Left ventricle myocardium inferior (tissue), 1 donor: ENCODE data around the gene CFAP61. TPM values are rescaled to one million over a fixed set of nuclear protein-coding genes. Genes with fewer than 3 reads are reported as not detected.
A peak's percentile ranks its signal among the peaks of the same experiment; 100 is the strongest.

Experiments used
- DNase-seq: peaks from one replicate; pipeline ENCODE4 v3.0.0-alpha.2; 2020
- H3K27ac ChIP-seq: fragments of 200-600 bp; replicated peaks from 2 replicates; pipeline ENCODE4 v1.8.0; 2021
- H3K27me3 ChIP-seq: fragments of 200-600 bp; 2 replicates; pipeline ENCODE4 v1.8.0; 2021; ENCODE audit warnings: low read depth
- H3K36me3 ChIP-seq: fragments of 200-600 bp; 2 replicates; pipeline ENCODE4 v1.8.0; 2021
- H3K4me1 ChIP-seq: fragments of 200-600 bp; 2 replicates; pipeline ENCODE4 v1.8.0; 2021
- H3K4me3 ChIP-seq: fragments of 200-600 bp; 2 replicates; pipeline ENCODE4 v1.8.0; 2021; ENCODE audit warnings: mild to moderate bottlenecking, moderate library complexity
- H3K9me3 ChIP-seq: fragments of 200-600 bp; replicated peaks from 2 replicates; pipeline ENCODE4 v1.8.0; 2021
- intact Hi-C: fragments of 100-400 bp; cut with micrococcal nuclease; formaldehyde crosslinking; loops from one replicate; pipeline ENCODE4 v1.11.0; 2022
- total RNA-seq: library from RNA; stranded (reverse); fragmentation: NEBNext Ultra II Directional; extraction: Animal tissue kit (Norgen Biotek cat#: 25700); gene quantifications from one replicate; pipeline ENCODE4 v1.2.1, GENCODE V29; 2021
- TF ChIP-seq, protein P1 (sequence below): fragments of 200-600 bp; IDR thresholded peaks from 2 replicates; pipeline ENCODE4 v1.8.0; 2021; ENCODE audit warnings: antibody characterized with exemption, mild to moderate bottlenecking, borderline replicate concordance
- donor health status: DM: no; HTN: yes; CAD: no; lungs with severe emphysema.

The CFAP61 gene
- total RNA-seq, 1 donor from 2014 or later, result 54.8 TPM

- intact Hi-C loops, result no loop called here
These were observed 121.9 kb downstream of the CFAP61 start for GRCh38 chr20:20174089-20174835.

GRCh38 chr20:20181322-20181721 is 129.0 kb downstream of the CFAP61 start:
- peaks cover 11% of the 10 kb centered on the region for H3K9me3 ChIP-seq
- no peak for DNase-seq
- no peaks in the 10 kb centered on the region for H3K27me3 ChIP-seq
- TF ChIP-seq, protein P1, sequence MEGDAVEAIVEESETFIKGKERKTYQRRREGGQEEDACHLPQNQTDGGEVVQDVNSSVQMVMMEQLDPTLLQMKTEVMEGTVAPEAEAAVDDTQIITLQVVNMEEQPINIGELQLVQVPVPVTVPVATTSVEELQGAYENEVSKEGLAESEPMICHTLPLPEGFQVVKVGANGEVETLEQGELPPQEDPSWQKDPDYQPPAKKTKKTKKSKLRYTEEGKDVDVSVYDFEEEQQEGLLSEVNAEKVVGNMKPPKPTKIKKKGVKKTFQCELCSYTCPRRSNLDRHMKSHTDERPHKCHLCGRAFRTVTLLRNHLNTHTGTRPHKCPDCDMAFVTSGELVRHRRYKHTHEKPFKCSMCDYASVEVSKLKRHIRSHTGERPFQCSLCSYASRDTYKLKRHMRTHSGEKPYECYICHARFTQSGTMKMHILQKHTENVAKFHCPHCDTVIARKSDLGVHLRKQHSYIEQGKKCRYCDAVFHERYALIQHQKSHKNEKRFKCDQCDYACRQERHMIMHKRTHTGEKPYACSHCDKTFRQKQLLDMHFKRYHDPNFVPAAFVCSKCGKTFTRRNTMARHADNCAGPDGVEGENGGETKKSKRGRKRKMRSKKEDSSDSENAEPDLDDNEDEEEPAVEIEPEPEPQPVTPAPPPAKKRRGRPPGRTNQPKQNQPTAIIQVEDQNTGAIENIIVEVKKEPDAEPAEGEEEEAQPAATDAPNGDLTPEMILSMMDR, result no peak
- H3K4me3 ChIP-seq, result no peak overlapping the region
- H3K36me3 ChIP-seq, result no peaks in the 10 kb centered on the region
- intact Hi-C loops, result no loop called here
- H3K27ac ChIP-seq, result no peak overlapping the region
- no peaks in the 10 kb centered on the region for H3K4me1 ChIP-seq

More at GRCh38 chr20:20174089-20174835, 121.9 kb downstream of the CFAP61 start:
- TF ChIP-seq, protein P1, result peak; percentile 20
- H3K27me3 ChIP-seq, result no peaks in the 10 kb centered on the region
- H3K4me3 ChIP-seq, result no peak overlapping the region
- no peaks in the 10 kb centered on the region for H3K4me1 ChIP-seq
- H3K9me3 ChIP-seq, result peaks cover 14% of the 10 kb centered on the region
- no peak overlapping the region for H3K27ac ChIP-seq
- DNase-seq, result no peak
- H3K36me3 ChIP-seq, result peaks cover 16% of the 10 kb centered on the region

GRCh38 chr20:20184149-20184548 is 131.8 kb downstream of the CFAP61 start:
- H3K27ac ChIP-seq, result no peak overlapping the region
- TF ChIP-seq, protein P1, result peak; percentile 24
- DNase-seq, result no peak
- no peak overlapping the region for H3K4me3 ChIP-seq
- intact Hi-C loops, result no loop called here
- peaks cover 11% of the 10 kb centered on the region for H3K9me3 ChIP-seq
- H3K36me3 ChIP-seq, result no peaks in the 10 kb centered on the region
- H3K27me3 ChIP-seq, result no peaks in the 10 kb centered on the region
- no peaks in the 10 kb centered on the region for H3K4me1 ChIP-seq

DNA sequence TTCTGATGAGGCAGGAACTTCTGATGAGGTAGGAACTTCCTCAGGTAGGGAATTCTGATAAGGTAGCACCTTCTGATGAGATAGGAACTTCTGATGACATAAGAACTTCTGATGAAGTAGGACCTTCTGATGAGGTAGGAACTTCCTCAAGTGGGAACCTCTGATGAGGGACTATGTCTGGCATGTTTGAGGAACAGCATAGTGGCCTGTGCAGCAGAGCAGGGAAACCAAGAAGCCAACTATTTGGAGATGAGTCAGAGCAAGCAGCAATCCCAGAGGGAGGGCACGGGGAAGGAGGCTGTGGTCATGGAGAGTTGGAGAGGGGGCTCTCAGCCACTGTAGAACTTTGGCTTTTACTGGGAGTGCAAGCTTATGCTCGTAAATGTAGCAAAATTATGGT is 132.4 kb downstream of the CFAP61 start:
- intact Hi-C loops, result no loop called here
- Histone ChIP-seq H3K27ac (no peak overlapping the region), H3K36me3 (no peaks in the 10 kb centered on the region), H3K4me1 (no peaks in the 10 kb centered on the region), H3K27me3 (no peaks in the 10 kb centered on the region), H3K4me3 (no peak overlapping the region), H3K9me3 (peaks cover 6% of the 10 kb centered on the region)
- no peak for DNase-seq
- TF ChIP-seq, protein P1, result no peak

- Histone ChIP-seq H3K4me1 (no peaks in the 10 kb centered on the region), H3K4me3 (no peak overlapping the region), H3K27ac (no peak overlapping the region), H3K27me3 (no peaks in the 10 kb centered on the region), H3K9me3 (no peaks in the 10 kb centered on the region), H3K36me3 (no peaks in the 10 kb centered on the region)
- TF ChIP-seq, protein P1, result no peak
- DNase-seq, result no peak
- intact Hi-C loops, result no loop called here
These were observed 136.3 kb downstream of the CFAP61 start for GRCh38 chr20:20188647-20189046.
